K562 (cell line): Measurements from ENCODE around the gene GLI3. TPM values are rescaled to one million over a fixed set of nuclear protein-coding genes. Genes with fewer than 3 reads are reported as not detected.

ENCODE experiments used
- ATAC-seq: fragments of 200-7000 bp; cut with Tn5 transposase; 3 replicates; pipeline ENCODE4 v1.9.1; 2020; ENCODE audit warnings: moderate library complexity
- BruUV-seq: library from RNA; stranded (reverse); fragments of 400-500 nt; replicated peaks from 2 replicates; lab custom pipeline; 2021; lab: Mats Ljungman, UMichigan
- CTCF ChIA-PET: fragments of 300-600 bp; formaldehyde crosslinking; extraction: SDS; loops from one replicate; lab custom pipeline; 2021; ENCODE audit warnings: low intra/inter-chr PET ratio; lab: Yijun Ruan, JAX
- POLR2A ChIA-PET: fragments of 300-600, 350-650 bp; sonication (Branson Sonifier 250); formaldehyde crosslinking; extraction: SDS; loops from one replicate; lab custom pipeline; 2021; ENCODE audit warnings: antibody characterized with exemption, inconsistent platforms; lab: Yijun Ruan, JAX
- DNase-seq, 4 experiments: peaks; one replicate each; pipeline versions ENCODE4 v3.0.0 to v3.0.0-alpha.2; 2011 to 2018; ENCODE audit warnings: low spot score in 3 of 4, mixed read lengths in 3 of 4; ENCODE audit errors: extremely low read depth in 1 of 4
- FAIRE-seq: peaks from 2 replicates; lab custom pipeline; 2011; peaks lifted over from hg19 to GRCh38; lab: Jason Lieb, UNC
- H2AFZ ChIP-seq: 2 replicates; pipeline ENCODE4 v1.6.0; 2011; ENCODE audit warnings: low read depth, low read length, control low read depth, inconsistent platforms
- H3K27ac ChIP-seq: fragments of 200-600 bp; 3 replicates; pipeline ENCODE4 v1.8.0; 2011; ENCODE audit warnings: low read depth, mild to moderate bottlenecking, control low read depth, inconsistent platforms, low read length, moderate library complexity, mixed read lengths; ENCODE audit errors: extremely low read depth
- H3K27me3 ChIP-seq, 2 experiments: fragments of 300-600 bp in 1 of 2; 2 replicates in 1 of 2; 3 replicates in 1 of 2; pipeline versions ENCODE4 v1.6.0 to v1.8.0; 2011; ENCODE audit warnings: inconsistent platforms in 2 of 2, low read length in 2 of 2, mild to moderate bottlenecking in 1 of 2, mixed read lengths in 1 of 2, moderate library complexity in 1 of 2; ENCODE audit not compliant: control insufficient read depth in 2 of 2, insufficient read depth in 2 of 2
- H3K36me3 ChIP-seq: fragments of 300-600 bp; 3 replicates; pipeline ENCODE4 v1.8.0; 2011; ENCODE audit warnings: mild to moderate bottlenecking, low read length, inconsistent platforms; ENCODE audit not compliant: control insufficient read depth, insufficient read depth
- H3K4me1 ChIP-seq, 2 experiments: fragments of 200-600 bp in 1 of 2; replicated peaks in 1 of 2; 2 replicates in 1 of 2; 3 replicates in 1 of 2; pipeline versions ENCODE4 v1.5.1 to v1.8.0; 2011; ENCODE audit warnings: inconsistent platforms in 2 of 2, low read length in 2 of 2, mild to moderate bottlenecking in 1 of 2, mixed read lengths in 1 of 2, moderate library complexity in 1 of 2; ENCODE audit not compliant: control insufficient read depth in 2 of 2, insufficient read depth in 2 of 2
- H3K4me2 ChIP-seq: 2 replicates; pipeline ENCODE4 v1.6.1; 2011; ENCODE audit warnings: low read length, control low read depth, inconsistent platforms, mixed read lengths; ENCODE audit not compliant: insufficient read depth
- H3K4me3 ChIP-seq: fragments of 200-600 bp; sonication (generic), shearing (Covaris generic); 2 replicates; pipeline ENCODE4 v1.5.1; 2016; ENCODE audit warnings: control low read depth, inconsistent platforms
- H3K79me2 ChIP-seq: fragments of 200-600 bp; 3 replicates; pipeline ENCODE4 v1.8.0; 2011; ENCODE audit warnings: low read length, inconsistent platforms; ENCODE audit not compliant: control insufficient read depth, insufficient read depth
- H3K9ac ChIP-seq, 2 experiments: 2 replicates each; pipeline versions ENCODE4 v1.6.0 to v1.6.1; 2011; ENCODE audit warnings: low read depth in 2 of 2, low read length in 2 of 2, control low read depth in 1 of 2, inconsistent platforms in 1 of 2, mild to moderate bottlenecking in 1 of 2, mixed read lengths in 1 of 2; ENCODE audit not compliant: insufficient read depth in 1 of 2
- H3K9me1 ChIP-seq: one replicate; pipeline ENCODE4 v1.6.0; 2011; ENCODE audit warnings: inconsistent platforms, mild to moderate bottlenecking, low read length, moderate library complexity; ENCODE audit not compliant: control insufficient read depth, insufficient read depth
- H3K9me3 ChIP-seq: replicated peaks from 2 replicates; pipeline ENCODE4 v1.5.1; 2011; ENCODE audit warnings: low read depth, low read length, inconsistent platforms; ENCODE audit not compliant: control insufficient read depth, insufficient read depth
- H4K20me1 ChIP-seq: replicated peaks from 2 replicates; pipeline ENCODE4 v1.6.1; 2011; ENCODE audit warnings: low read length, inconsistent platforms, mixed read lengths; ENCODE audit not compliant: control insufficient read depth, insufficient read depth
- ARID3A ChIP-seq: IDR thresholded peaks from 2 replicates; pipeline ENCODE4 v1.6.1; 2012; ENCODE audit warnings: low read depth, low read length, improper control_type of control experiment, borderline replicate concordance
- FOS ChIP-seq: IDR thresholded peaks from 3 replicates; pipeline ENCODE4 v1.6.1; 2011; ENCODE audit not compliant: insufficient read length; ENCODE audit errors: extremely low read depth
- NR3C1 ChIP-seq: sonication (generic); formaldehyde crosslinking; IDR thresholded peaks from 2 replicates; pipeline ENCODE4 v1.8.1; 2022; ENCODE audit warnings: missing genetic modification reagents
- RCOR1 ChIP-seq, 2 experiments: IDR thresholded peaks; 2 replicates each; pipeline ENCODE4 v1.6.1; 2012; ENCODE audit warnings: low read depth in 2 of 2, low read length in 2 of 2, borderline replicate concordance in 1 of 2, improper control_type of control experiment in 1 of 2
- TAF15 ChIP-seq: fragments of 200-400 bp; formaldehyde crosslinking; IDR thresholded peaks from 2 replicates; pipeline ENCODE4 v1.6.1; 2017; ENCODE audit warnings: mild to moderate bottlenecking, low read depth, low read length, moderate library complexity
- TFE3 ChIP-seq: fragments of 450-650 bp; formaldehyde crosslinking; IDR thresholded peaks from 2 replicates; pipeline ENCODE4 v1.4.0; 2020; ENCODE audit warnings: mild to moderate bottlenecking, mixed read lengths
- ZNF184 ChIP-seq: sonication (generic); formaldehyde crosslinking; IDR thresholded peaks from 2 replicates; pipeline ENCODE4 v1.5.0; 2020; ENCODE audit warnings: missing genetic modification reagents
- ZNF408 ChIP-seq: fragments of 250-450 bp; sonication (Bioruptor Pico); IDR thresholded peaks from 2 replicates; pipeline ENCODE4 v1.4.0; 2020; ENCODE audit warnings: low read depth, mild to moderate bottlenecking, moderate library complexity
- WGBS: fragments of 100-300 bp; shearing (Covaris generic); methylation state at CpG from one replicate; pipeline ENCODE4 v1.1.6; 2016; ENCODE audit warnings: low coverage, mixed read lengths; ENCODE audit not compliant: insufficient coverage; ENCODE audit errors: missing lambda C conversion rate; 5-methylcytosine and 5-hydroxymethylcytosine counted together
- in situ Hi-C: fragments of 300-500 bp; cut with MboI; formaldehyde crosslinking; loops from 4 replicates; pipeline ENCODE4 v1.15.0; 2018; ENCODE audit warnings: inconsistent platforms, mixed read lengths
- intact Hi-C: fragments of 100-400 bp; cut with micrococcal nuclease; formaldehyde crosslinking; loops from 2 replicates; pipeline ENCODE4 v1.14.2; 2022
- polyA plus RNA-seq, 8 experiments: library from polyadenylated mRNA; depleted of rRNA in 4 of 8; stranded (reverse) in 5 of 8; unstranded in 3 of 8; fragments of >200 nt; fragmentation: Nextera tagmentation in 2 of 8; fragmentation: Illumina TruSeq in 1 of 8; extraction: Ambion mirVana in 2 of 8; extraction: Trizol in 1 of 8; gene quantifications; 2 replicates each; pipeline versions ENCODE4 v1.2.1 to v1.2.3, GENCODE V29; 2011 to 2014; ENCODE audit warnings: inconsistent platforms in 1 of 8, missing spikeins in 1 of 8
- total RNA-seq, 7 experiments: library from RNA; depleted of rRNA in 6 of 7; stranded (reverse); fragments of >200 nt in 6 of 7; fragmentation: Illumina TruSeq in 2 of 7; extraction: Trizol in 2 of 7; gene quantifications; 2 replicates each; pipeline versions ENCODE4 v1.2.1 to v1.2.3, GENCODE V29; 2011 to 2021; ENCODE audit warnings: low replicate concordance in 1 of 7
- TF ChIP-seq, protein P1 (sequence below): fragments of 250-450 bp; sonication (Bioruptor Pico); IDR thresholded peaks from 2 replicates; pipeline ENCODE4 v1.8.0; 2022; ENCODE audit warnings: inconsistent platforms, mild to moderate bottlenecking, moderate library complexity, borderline replicate concordance

The GLI3 gene
- total and polyA plus RNA-seq, 9 of the 15 experiments (the other 6 are each of a cell fraction or from before 2014, with no cell fraction given) = 0.01 to 0.18 (median 0.07) TPM; not detected in 6

GRCh38 chr7:41915871-41916270 is 321.1 kb downstream of the GLI3 start (continued):
- TF ChIP-seq ARID3A (no peak), RCOR1 (IDR thresholded peaks at IDR 0.05; ENCODE audit: borderline replicate concordance in 1 of 2, low read depth in 2 of 2, low read length in 2 of 2) (no peak), TAF15 (no peak), FOS (no peak)
- TF ChIP-seq, all 486 proteins: peak for 0

- BruUV-seq = no TSS peak
- in situ Hi-C loops = no loop called here
Measured at GRCh38 chr7:41912851-41913567, 324.0 kb downstream of the GLI3 start.

More at GRCh38 chr7:41912851-41913567, 324.0 kb downstream of the GLI3 start:
- no peak overlapping the region for H2AFZ ChIP-seq
- H3K79me2 ChIP-seq = no peaks in the 10 kb centered on the region
- H3K9me3 ChIP-seq = no peaks in the 10 kb centered on the region
- WGBS = 1% methylated on average over 6 of the region's 6 CpGs
- H3K9me1 ChIP-seq = no peaks in the 10 kb centered on the region
- no peaks in the 10 kb centered on the region for H3K4me1 ChIP-seq
- intact Hi-C loops = no loop called here
- no peaks in the 10 kb centered on the region for H4K20me1 ChIP-seq
- no peak overlapping the region for H3K4me2 ChIP-seq
- no peak for DNase-seq
- TF ChIP-seq ZNF184 (CRISPR knock-in tag) (no peak), NR3C1 (no peak), TFE3 (CRISPR knock-in tag) (no peak), ZNF408 (CRISPR knock-in tag) (no peak)
- TF ChIP-seq, protein P1, sequence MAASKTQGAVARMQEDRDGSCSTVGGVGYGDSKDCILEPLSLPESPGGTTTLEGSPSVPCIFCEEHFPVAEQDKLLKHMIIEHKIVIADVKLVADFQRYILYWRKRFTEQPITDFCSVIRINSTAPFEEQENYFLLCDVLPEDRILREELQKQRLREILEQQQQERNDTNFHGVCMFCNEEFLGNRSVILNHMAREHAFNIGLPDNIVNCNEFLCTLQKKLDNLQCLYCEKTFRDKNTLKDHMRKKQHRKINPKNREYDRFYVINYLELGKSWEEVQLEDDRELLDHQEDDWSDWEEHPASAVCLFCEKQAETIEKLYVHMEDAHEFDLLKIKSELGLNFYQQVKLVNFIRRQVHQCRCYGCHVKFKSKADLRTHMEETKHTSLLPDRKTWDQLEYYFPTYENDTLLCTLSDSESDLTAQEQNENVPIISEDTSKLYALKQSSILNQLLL = no peak
- no peak for ATAC-seq
- no peaks in the 10 kb centered on the region for H3K36me3 ChIP-seq
- H3K9ac ChIP-seq = no peak overlapping the region
- H3K27ac ChIP-seq = no peak overlapping the region
- no peak overlapping the region for H3K4me3 ChIP-seq
- no peaks in the 10 kb centered on the region for H3K27me3 ChIP-seq
- CTCF ChIA-PET = no interaction called here
- POLR2A ChIA-PET = no interaction called here
- FAIRE-seq = no peak
